DOHH2 (cell line): Measurements from ENCODE around the gene ROGDI.

ENCODE experiments used
- CTCF ChIP-seq: fragments of 200-600 bp; sonication (generic); IDR thresholded peaks from one replicate; pipeline ENCODE4 v1.5.1; 2014; ENCODE audit warnings: antibody characterized with exemption, mild to moderate bottlenecking, low read depth, low read length; ENCODE audit not compliant: poor library complexity, severe bottlenecking
- EZH2phosphoT487 ChIP-seq: fragments of 200-600 bp; sonication (generic); IDR thresholded peaks from 2 replicates; pipeline ENCODE4 v1.6.1; 2017; ENCODE audit warnings: borderline replicate concordance, mild to moderate bottlenecking, antibody characterized with exemption, low read length, moderate library complexity, mixed read lengths

DNA sequence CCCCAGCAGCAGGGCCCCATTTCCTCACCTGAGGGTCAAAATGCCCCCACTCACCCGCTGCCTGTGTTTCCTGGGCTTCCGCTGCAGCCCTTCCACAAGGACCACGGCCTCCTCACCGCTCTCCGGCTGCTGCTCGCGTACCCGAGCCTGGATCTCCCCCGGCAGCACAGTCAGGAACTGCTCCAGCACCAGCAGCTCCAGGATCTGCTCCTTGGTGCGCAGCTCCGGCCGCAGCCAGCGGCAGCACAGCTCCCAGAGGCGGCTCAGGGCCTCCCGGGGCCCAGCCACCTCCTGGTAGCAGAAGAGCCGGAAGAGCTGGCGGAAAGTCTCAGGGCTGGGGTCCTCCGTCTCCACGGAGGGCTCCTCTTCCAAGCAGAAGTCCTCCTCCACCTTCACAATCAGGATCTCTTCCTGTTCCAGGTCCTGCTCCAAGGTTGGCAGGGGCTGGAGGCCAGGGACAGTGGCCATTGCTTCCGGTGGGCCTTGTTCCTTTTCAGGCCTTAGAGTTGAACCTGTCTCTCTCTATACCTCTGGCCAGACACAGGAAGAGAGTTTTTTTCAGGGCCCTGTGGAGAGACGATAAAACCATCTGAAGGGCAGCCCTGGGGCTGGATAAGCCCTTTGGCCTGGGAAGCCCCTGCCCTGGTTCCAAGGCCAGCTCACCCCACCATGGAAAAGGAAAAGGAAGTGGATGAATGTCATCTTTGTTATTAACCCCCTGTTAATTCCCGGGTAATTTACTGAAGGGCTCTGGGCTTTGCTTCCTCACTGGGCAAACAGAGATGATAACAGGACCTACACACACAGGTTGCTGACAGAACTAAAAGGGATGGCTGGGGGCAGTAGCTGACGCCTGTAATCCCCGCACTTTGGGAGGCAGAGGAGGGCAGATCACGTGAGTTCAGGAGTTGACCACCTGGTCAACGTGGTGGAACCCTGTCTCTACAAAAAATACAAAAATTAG, 36.6 kb downstream of the ROGDI start:
- TF ChIP-seq CTCF (no peak), EZH2phosphoT487 (no peak)
